Measurements from ENCODE around the gene LUZP1.
"Not testable (repeated sequence)": the region's sequence is repeated elsewhere in the genome, so short reads cannot be mapped to it uniquely, and the experiment has no call there.

Gene LUZP1

DNA sequence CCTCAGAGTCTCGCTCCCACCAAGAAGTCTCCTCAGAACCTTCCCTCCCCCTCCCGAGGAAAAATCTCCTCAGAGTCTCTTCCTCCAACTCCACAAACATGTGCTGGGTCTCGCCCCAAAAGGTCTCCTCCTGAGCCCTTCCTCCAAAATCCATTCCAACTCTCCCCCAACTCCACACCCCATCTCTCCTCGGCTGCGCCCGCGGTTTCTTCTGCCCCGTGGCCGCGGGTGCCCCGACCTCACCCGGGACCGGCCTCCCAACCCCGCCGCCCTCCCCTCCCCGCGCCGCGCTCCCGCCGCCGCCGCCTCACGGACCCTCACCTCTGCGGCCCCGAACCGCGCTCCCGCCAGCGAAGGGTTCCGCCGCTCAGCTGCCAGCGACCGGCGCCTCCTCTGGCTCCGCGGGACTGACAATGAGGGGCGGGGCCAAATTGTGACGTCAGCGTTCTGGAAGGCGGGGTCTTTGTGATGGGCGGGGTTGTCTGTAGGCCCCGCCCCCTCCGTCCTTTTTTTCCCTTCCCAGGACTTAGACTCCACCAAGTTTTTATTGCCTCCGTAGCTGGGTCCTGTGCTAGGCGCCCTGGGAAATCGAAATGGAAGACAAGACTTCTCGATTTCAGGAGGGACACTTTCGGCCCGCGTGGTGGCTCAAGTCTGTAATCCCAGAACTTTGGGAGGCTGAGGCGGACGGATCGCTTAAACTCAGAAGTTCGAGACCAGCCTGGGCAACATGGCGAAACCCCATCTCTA is at the start of gene LUZP1:
TSS of gene LUZP1 (minus strand) at position 412 of the 750 bp plus-strand sequence.
- DNase-seq = peak; percentile 79

DNA sequence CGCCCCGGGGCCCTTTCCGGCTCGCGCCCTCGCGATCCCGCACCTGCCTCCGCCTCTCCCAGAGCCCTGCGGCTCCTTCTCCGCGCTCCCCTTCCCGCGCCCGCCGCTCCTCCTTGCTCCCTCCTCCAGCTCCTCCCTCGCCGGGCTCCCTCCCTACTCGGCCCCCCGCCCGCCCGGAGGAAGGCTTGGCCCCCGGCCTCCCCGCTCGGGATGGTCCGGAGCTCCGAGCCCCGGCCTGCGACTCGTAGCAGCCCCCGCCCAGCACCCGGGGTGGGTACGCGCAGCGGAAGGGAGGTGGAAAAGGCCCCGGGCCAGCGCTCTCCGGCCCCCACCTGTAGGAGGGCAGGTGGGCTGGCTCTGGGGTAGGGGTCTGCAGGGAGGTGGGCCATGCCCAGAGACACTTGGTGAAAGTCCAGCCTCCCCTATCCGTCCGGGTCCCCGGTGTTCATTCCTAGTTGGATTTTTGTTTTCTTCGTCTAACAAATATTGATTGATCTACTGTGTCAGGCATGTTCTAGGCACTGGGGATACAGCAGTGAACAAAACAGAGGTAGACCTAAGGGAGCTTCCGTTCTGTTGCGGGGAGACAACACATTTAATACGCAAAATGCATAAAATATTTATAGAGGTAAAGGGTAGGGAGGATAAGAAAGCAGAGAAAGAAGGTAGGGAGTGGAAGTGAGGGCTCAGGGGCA is 48.9 kb upstream of the LUZP1 start, which contains the start of gene HTR1D:
TSS of gene HTR1D (minus strand) at position 82 of the 695 bp plus-strand sequence. CDS start 23,283 bp downstream, outside the sequence.
- DNase-seq = no peak

DNA sequence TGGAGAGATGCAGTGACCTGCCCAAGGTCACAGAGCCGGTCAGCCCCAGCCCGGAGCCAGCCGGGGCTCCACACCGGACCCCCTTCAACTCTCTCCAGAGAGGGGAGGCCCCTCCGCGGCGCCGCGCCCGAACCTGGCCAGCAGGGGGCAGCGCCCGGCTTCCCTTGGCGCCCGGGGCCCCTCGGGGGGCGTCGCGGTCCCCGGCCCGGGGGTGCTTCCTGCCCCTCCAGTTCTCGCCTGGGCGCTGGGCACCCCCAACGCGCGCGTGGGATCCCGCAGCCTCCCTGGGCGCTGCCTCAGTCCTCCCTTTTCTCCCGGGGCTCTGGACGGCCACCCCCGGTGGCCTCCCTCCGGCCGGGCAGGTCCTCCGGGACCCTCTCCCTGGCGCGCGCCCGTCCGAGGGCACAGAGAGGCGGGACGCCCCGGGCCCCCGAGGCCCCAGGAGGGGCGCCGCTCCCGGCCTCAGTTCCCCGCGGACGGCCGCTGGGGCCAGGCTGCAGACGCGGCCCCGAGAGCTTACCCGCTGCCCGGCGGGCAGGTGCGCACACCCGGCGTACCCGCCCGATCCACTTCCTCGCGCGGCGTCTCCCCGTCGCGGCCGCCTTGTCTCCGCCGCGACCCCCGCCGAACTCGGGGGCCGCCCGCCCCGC is 48.2 kb upstream of the LUZP1 start:
- no peak for DNase-seq

DNA sequence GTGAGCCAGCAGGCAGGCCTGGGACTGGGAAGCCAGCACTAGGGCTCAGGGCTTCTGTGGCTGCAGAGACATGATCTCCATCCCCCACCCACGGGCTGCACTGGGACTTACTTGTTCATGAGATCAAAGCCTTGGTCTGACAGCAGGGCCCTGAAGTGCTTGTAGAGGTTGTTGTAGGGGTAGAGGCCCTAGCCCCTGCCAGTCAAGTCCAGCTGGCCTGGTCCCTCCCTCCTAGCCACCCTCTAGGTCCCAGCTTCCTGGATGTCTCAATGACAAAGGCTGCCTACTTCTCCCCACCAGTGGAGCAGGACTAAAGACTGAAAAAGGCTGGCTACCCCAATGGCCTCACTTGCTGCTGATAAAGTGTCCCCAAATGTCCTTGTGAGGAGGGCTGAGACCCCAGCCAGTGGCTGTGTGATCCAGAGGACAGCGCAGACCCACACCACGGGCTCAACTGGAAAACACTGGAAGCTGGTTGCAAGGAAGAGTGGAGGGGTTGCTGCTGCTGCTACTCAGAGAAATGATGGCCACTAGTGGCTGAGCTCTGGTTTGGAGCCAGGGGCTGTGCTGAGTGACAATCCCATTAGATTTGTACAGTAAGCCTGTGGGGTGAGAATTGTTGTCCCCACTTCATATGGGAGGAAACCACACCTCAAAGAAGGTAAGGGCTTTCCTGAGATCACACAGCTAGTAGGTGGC is 47.2 kb upstream of the LUZP1 start:
- DNase-seq = no peak

DNA sequence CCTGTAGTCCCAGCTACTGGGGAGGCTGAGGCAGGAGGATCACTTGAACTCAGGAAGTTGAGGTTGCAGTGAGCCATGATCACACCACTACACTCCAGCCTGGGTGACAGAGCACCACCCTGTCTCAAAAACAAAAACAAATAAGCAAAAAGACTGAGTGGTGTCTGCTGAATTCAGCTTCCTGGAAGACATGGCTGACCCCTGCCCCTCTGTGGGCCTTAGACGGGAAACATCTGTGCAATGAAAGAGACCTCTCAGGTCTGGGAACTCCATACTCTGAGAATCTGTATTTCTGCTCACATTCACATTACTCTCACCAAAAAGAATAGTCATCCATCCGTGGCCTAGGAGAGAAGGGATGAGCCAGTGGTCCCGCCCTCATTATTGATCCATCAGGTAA is 46.6 kb upstream of the LUZP1 start:
- no peak for DNase-seq

DNA sequence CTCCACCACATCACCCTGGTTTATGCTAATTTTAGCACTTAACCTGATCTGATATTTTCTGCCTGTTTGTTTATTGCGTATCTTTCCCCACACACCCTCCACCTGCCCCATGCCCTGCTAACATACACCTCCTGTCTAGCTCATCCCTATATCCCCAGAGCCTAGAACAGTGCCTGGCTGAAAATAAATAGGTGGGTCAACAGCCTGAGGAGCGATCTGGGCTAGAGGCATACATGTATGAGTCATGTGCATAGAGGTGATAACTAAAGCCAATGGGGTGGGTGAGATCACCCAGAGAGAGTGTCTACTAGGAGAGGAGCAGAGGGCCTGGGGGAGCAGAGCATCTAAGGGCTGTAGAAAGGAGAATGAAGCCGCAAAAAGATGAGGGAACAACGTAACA is 46.0 kb upstream of the LUZP1 start:
- DNase-seq = no peak

DNA sequence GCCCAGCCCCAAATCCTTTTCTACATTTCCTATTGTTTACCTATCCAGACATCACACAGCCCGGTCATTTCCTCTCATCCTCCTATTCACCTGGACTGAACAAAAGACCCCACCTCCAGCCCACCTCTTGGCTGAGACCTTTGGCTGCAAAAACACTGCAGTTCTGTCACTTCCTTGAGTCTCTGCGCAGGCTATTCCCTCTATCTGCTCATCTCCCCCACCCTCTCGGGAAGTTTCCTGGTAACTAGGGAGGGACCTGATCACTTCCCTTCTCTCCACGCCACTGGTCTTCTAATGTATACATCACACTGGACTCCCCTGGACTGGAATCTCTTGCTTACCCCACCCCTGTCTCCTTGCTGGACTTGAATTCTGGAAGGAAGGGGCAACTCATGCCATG is 43.3 kb upstream of the LUZP1 start:
- DNase-seq = no peak

DNA sequence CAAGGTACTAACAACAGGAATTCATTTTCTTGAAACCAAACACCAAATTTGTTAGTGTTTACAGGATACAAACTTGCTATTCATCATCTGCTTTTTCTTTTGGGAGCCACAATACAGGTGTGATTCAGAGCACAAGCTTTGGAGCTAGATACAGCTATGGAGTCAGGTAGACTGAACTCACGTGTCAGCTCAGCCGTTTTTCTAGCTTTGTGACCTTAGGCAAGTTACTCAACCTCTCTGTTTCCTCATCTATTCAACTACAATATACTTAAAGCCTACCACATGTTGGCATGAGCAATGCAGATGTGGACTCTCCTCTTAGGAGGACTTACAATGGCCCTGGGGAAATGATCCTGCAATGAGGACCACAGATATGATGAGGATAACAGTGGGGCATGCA is 42.3 kb upstream of the LUZP1 start:
- DNase-seq = no peak

DNA sequence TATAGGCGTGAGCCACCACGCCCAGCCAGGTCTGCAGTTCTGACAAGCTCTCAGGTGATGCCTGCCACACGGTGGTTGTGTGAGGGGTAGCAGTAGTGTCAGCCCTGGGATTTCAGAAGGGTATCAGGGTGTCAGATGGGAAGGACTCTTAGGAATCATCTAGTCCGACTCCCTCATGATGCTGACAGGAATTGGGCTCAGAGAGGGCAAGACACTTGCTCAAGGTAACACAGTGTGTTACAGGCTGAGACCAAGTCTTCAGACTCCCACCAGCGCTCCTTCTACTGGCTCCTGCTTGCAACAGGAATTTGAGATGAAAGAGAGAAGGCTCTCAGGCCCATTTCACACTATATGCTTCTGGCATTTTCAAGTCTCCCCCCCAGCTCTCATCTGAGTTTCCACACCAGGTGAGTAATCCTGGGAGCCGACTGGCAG is 41.7 kb upstream of the LUZP1 start:
- DNase-seq = no peak

DNA sequence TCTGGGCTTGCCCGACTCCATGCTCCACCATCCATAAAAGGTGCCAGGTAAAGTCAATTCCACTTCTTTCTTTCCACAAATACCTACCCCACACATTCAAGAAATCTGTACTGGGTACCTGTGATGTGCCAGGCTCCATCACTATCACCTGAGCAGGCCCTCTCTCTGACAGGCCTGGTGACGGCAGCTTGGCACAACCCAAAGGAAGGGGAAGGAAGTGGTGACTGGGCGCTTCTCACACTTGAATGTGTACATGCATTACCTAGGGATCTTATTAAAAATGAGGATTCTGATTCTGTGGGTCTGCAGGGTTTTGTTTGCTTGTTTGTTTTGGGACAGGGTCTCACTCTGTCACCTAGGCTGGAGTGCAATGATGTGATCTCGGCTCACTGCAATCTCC is 41.1 kb upstream of the LUZP1 start:
- DNase-seq = no peak

DNA sequence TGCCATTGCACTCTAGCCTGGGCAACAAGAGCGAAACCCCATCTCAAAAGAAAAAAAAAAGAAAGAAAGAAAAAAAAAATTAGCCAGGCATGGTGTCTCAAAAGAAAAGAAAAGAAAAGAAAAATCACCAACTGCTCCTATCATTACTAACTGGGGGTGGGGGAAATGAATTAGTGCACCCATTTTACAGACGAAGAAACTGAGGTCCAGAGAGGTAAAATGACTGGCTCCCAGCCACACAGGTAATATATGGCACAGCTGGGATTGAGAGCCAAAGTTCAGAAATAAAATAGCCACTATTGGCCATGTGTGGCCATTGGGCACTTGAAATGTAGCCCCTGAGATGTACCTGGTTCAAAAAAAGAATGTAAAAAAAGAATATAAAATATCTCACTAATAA is 39.9 kb upstream of the LUZP1 start:
- DNase-seq = no peak

DNA sequence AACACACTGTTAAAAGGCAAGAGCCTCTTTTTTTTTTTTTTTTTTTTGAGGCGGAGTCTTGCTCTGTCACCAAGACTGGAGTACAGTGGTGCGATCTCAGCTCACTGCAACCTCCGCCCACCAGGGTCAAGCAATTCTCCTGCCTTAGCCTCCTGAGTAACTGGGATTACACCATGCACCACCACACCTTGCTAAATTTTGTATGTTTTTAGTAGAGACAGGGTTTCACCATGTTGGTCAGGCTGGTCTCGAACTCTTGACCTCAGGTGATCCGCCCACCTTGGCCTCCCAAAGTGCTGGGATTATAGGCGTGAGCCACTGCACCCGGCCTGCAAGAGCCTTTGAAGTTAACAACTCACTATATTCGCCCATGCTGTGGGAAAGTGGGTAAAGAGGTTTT is 39.1 kb upstream of the LUZP1 start:
- DNase-seq = not testable (repeated sequence)

DNA sequence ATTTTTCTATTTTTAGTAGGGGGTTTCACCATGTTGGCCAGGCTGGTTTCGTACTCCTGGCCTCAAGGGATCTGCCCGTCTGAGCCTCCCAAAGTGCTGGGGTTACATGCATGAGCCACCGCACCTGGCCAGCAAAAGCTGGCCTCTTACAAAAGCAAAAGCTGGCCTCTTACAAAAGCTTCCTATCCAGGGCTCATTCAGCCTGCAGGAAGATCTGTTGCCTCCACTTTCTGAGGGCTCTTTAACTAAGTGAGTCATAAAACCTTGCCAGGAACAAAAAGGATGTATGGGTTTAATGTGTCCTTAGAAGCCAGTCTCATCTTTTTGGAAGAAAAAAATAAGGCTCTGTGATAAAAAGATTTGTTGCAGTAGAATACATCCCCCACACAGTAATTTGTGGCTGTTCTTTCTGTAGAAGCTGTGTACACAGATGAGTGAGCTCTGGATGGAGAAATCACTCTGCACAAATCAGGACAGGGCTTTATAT is 33.6 kb upstream of the LUZP1 start:
- no peak for DNase-seq

DNA sequence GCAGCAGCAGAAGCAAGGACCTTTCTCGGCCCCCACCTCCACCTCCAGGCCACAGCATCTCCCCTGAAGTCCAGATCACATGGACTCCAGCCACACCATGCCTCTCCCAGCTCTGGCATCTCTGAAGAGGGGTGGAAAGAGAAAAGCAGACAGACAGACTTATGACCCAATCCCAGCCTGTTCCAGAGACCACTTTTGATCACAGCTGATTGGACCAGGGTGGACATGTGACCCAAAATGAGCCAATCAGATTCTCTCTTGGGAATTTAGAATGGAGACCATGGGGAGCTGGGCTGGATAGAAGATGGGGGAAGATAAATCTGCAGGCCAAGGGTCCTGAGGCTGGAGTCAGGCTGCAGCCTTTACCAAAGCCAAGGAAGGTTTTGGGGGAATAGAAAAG is 32.2 kb upstream of the LUZP1 start:
- DNase-seq = no peak

DNA sequence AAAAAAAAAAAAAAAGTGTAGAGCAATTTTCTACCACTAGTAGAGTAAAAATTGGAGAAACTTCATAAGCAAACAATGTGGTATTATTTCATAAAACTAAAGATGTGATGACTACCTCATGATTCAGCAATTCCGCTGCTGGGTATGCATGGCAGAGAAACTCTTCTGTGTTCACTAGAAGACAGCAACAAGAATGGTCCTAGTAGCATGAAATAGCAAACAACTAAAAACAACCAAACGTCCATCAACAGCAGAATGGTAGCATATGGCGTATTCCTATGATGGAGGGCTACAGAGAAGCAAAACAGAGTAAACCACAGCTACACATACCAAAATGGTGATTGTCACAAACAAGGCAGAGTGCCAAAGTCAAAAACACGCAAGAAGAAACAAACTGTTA is 29.7 kb upstream of the LUZP1 start:
- no peak for DNase-seq

DNA sequence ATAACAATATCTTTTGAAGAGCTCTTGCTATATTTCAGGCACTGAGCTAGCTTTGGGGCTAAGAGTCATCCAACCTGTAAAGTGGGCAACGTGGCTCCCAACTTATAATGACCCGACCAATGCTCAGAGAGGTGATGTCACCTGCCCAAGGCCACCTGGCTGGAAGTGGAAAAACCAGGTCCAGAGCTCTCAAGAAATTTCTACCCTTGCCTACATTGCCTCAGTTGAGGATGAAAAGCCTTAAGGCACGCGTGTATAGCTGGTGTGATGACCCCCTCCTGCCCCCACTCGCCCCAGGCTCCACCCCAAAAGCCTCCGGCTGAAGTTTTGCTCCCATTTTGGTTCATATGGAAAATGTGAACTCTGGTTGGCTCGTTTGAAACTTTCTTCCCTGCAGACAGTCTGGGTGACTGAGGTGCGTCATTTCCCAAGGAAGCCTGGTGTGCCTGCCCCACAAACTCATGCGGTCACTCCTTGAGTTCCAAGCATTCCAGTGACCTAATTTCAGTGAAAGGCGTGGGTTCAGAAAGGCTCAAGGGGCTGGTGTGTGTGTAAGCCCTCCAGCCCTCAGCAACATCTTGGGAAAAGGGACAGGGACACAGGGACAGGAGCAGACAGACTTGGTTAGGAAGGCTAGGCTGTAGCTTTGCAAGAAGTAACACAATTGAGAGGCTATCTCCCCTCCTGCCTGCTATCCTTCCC is 28.1 kb upstream of the LUZP1 start:
- no peak for DNase-seq

DNA sequence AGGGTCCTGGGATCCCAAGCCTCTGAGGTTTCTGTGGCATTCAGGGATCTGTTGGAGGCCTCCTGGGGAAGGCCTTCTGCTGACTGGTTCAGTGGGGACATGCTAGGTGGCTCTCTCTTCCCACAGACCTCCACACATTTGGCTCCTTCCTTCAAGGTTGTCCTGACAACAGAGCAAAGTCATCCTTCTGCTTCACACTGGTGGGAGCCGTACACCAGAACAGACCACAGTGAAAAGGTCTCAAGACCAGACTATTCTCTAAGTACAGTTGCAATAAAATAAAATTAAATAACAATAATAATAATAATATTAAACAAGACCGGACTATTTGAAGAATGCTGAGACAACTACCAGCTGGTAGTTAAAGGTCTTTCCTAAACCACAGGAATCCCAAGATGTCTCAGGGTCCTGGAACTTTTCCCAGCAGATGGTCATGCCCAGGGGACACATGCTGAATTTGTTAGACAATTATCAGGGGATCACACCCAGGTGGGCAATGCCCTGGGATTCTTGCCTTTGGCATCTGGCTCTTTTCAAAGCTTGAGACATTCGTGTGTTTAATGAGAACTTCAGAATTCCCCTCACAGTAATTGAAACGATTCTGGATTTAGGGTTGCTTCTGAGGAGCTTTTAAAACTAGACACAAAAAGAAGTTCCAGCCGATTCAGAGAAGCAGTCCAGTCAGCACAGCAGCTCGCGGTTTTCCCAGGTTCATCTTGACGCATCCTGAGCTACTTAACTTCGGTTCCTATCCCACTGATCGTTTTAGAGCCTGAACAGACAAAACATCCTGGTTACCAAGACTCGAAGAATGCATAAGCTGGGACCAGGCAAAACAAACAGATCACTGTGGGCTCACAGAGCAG is 25.7 kb upstream of the LUZP1 start:
- DNase-seq = no peak

DNA sequence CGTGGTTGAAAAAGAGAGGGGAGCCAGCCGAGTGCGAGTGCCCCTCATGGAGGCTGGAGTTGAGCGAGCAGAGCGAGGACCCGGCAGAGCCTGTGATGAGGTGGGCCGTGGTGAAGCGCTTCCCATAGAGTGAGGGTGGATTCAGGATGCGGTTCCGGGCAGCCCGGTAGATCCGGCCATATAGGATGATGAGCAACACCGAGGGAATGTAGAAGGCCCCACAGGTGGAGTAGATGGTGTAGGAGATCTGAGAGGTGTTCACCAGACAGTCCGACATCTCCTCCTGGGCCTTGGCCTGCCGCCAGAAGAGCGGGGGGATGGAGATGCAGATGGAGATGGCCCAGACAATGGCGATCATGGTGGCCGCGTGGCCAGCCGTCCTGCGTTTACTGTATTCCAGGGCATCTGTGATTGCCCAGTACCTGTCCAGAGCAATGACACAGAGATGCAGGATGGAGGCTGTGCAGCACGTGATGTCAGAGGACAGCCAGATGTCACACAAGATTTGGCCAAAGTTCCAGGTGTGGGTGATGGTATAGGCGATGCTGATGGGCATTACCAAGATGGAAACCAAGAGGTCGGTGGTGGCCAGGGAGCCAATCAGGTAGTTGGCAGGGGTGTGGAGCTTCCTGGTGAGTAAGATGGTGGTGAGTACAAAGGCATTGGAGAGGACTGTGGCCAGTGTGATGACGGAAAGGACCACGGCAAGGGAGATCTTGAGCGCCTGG is 24.9 kb upstream of the LUZP1 start:
- no peak for DNase-seq

DNA sequence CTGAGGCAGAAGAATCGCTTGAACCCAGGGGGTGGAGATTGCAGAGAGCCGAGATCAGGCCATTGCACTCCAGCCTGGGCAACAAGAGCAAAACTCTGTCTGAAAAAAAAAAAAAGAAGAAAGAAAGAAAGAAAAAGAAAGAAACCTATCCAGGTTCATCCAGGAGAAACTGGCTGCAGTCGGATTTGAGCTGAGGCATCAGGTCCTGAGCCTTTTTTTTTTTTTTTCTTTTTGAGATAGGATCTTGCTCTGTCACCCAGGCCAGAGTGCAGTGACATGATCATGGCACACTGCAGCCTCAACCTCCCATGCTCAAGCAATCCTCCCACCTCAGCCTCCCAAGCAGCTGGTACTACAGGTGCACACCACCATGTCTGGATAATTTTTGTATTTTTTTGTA is 22.5 kb upstream of the LUZP1 start:
- DNase-seq = no peak

DNA sequence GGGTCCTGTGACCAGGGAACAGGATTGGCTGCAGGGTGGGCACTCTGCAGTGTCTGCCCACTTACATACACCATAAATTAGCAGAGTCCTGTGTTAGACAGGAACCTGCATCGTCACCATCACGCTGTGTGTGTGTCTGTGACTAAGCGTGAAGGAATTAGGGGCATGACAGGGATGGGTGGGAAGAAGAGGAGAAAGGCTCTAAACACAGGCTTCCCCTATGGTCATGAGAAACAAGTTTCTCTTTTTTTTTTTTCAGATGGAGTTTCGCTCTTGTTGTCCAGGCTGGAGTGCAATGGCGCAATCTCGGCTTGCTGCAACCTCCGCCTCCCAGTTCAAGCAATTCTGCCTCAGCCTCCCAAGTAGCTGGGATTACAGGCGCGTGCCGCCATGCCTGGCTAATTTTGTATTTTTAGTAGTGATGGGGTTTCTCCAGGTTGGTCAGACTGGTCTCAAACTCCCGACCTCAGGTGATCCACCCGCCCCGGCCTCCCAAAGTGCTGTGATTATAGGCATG is 20.3 kb upstream of the LUZP1 start:
- DNase-seq = not testable (repeated sequence)
